ENCODE results near the gene PTGDR2. TPM values are rescaled to one million over a fixed set of nuclear protein-coding genes. Genes with fewer than 3 reads are reported as not detected.

Gene PTGDR2
- total RNA-seq, 4 donors from 2014 or later: 0.21 to 4.6 (median 0.49) TPM; not detected in 1

- intact Hi-C loops (cut with DNase I; ENCODE audit: low total_unique reads): loop anchor here (10.0 kb wide), 1 partner anchor 338 kb away; no protein-coding TSS in a partner anchor
- no peaks in the 10 kb centered on the region for H3K9me3 ChIP-seq
- no peak overlapping the region for H3K27ac ChIP-seq
- H3K27me3 ChIP-seq: no peaks in the 10 kb centered on the region
- DNase-seq: no peak
- H3K4me1 ChIP-seq: peaks cover 0 to 4% of the 10 kb centered on the region in 2 donors
- H3K36me3 ChIP-seq: no peaks in the 10 kb centered on the region
- TF ChIP-seq, protein P1, sequence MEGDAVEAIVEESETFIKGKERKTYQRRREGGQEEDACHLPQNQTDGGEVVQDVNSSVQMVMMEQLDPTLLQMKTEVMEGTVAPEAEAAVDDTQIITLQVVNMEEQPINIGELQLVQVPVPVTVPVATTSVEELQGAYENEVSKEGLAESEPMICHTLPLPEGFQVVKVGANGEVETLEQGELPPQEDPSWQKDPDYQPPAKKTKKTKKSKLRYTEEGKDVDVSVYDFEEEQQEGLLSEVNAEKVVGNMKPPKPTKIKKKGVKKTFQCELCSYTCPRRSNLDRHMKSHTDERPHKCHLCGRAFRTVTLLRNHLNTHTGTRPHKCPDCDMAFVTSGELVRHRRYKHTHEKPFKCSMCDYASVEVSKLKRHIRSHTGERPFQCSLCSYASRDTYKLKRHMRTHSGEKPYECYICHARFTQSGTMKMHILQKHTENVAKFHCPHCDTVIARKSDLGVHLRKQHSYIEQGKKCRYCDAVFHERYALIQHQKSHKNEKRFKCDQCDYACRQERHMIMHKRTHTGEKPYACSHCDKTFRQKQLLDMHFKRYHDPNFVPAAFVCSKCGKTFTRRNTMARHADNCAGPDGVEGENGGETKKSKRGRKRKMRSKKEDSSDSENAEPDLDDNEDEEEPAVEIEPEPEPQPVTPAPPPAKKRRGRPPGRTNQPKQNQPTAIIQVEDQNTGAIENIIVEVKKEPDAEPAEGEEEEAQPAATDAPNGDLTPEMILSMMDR (IDR thresholded peaks at IDR 0.05): no peak
- no peak for TF ChIP-seq POLR2A (IDR thresholded peaks at IDR 0.05)
- H3K4me3 ChIP-seq: no peak overlapping the region
Observed at GRCh38 chr11:60836866-60837515, 18.8 kb downstream of the PTGDR2 start.

DNA sequence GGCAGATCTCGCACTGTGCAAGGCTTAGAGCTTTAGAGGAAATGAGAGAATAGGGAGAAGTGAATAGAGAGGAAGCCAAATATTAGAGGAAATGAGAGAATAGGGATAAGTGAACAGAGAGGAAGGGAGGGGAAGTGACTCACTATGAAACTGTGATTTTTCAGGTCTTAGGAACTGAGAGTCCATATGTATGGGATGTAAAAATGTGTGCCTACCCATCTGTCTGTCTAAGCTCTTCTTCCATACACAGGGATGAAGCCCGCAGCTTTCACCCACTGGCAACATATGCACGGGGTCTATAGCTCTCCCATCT is 20.3 kb downstream of the PTGDR2 start:
- H3K4me1 ChIP-seq: no peaks in the 10 kb centered on the region
- no peaks in the 10 kb centered on the region for H3K9me3 ChIP-seq
- no peaks in the 10 kb centered on the region for H3K27me3 ChIP-seq
- no peak for DNase-seq
- TF ChIP-seq, protein P1 (IDR thresholded peaks at IDR 0.05): no peak
- TF ChIP-seq POLR2A (IDR thresholded peaks at IDR 0.05): no peak
- no peak overlapping the region for H3K4me3 ChIP-seq
- intact Hi-C loops (cut with DNase I; ENCODE audit: low total_unique reads): loop anchor here (10.0 kb wide), 1 partner anchor 339 kb away; no protein-coding TSS in a partner anchor
- H3K27ac ChIP-seq: no peak overlapping the region
- H3K36me3 ChIP-seq: no peaks in the 10 kb centered on the region

- Histone ChIP-seq H3K36me3 (no peaks in the 10 kb centered on the region), H3K27ac (no peak overlapping the region), H3K9me3 (no peaks in the 10 kb centered on the region), H3K27me3 (no peaks in the 10 kb centered on the region), H3K4me3 (no peak overlapping the region), H3K4me1 (no peaks in the 10 kb centered on the region)
- DNase-seq: no peak
- no peak for TF ChIP-seq POLR2A (IDR thresholded peaks at IDR 0.05)
- TF ChIP-seq, protein P1 (IDR thresholded peaks at IDR 0.05): no peak
- intact Hi-C loops (cut with DNase I; ENCODE audit: low total_unique reads): loop anchor here (10.0 kb wide), 1 partner anchor 340 kb away; no protein-coding TSS in a partner anchor
Observed at GRCh38 chr11:60834742-60835533, 20.8 kb downstream of the PTGDR2 start.

DNA sequence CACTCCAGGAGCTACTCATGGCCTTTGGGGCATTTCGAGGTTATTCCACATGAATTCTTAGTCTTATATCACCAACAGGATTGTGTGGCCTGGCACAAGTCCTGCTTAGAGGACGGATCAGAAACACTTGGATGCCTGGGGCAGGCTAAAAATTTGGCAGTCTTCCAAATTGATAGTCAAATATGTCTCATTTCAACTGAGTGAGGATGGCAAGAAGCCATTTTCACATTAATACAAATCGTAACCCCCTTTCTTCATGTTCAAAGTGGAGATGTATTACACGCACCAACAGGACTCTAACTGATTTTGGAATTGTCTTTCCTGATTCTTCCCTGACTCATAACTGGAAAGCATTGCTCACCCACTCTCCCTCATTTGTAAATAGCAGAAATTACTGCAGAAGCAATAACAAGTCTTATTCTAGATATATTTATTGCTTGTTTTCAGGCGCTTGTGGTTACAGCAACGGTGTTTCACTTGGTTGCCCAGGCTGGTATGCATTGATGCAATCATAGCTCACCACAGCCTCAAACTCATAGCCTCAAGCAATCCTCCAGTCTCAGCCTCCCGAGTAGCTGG is 24.2 kb downstream of the PTGDR2 start:
- no peaks in the 10 kb centered on the region for H3K36me3 ChIP-seq
- H3K4me3 ChIP-seq: no peak overlapping the region
- H3K9me3 ChIP-seq: no peaks in the 10 kb centered on the region
- intact Hi-C loops (cut with DNase I; ENCODE audit: low total_unique reads): loop anchor here (10.0 kb wide), 1 partner anchor 343 kb away; no protein-coding TSS in a partner anchor
- DNase-seq: no peak
- H3K27ac ChIP-seq: no peak overlapping the region
- H3K27me3 ChIP-seq: no peaks in the 10 kb centered on the region
- H3K4me1 ChIP-seq: no peaks in the 10 kb centered on the region
- TF ChIP-seq, protein P1 (IDR thresholded peaks at IDR 0.05): no peak
- no peak for TF ChIP-seq POLR2A (IDR thresholded peaks at IDR 0.05)

DNA sequence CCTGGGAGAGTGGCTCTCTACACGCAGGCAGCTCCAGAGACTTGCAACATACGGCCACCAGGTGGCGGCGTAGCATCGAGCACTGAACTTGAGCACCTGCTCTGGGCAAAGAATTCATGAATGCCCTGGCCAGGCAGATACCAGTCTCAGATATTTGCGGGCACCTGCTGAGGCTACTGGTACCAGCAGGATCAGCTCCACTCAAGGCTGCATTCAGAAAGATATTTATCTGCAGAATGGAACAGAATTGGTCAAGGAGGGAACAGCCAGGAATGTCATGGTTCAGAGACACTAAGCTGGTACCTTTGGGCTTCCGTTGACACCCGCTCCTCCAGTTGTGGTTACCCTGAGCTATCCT is 24.6 kb downstream of the PTGDR2 start:
- Histone ChIP-seq H3K36me3 (no peaks in the 10 kb centered on the region), H3K27me3 (no peaks in the 10 kb centered on the region), H3K4me3 (no peak overlapping the region), H3K9me3 (no peaks in the 10 kb centered on the region), H3K27ac (no peak overlapping the region), H3K4me1 (no peaks in the 10 kb centered on the region)
- peak; percentile 77 to 80 for DNase-seq
- intact Hi-C loops (cut with DNase I; ENCODE audit: low total_unique reads): loop anchor here (10.0 kb wide), 1 partner anchor 344 kb away; no protein-coding TSS in a partner anchor
- TF ChIP-seq POLR2A (IDR thresholded peaks at IDR 0.05): no peak
- TF ChIP-seq, protein P1 (IDR thresholded peaks at IDR 0.05): peak; percentile 85 to 89 (median 88)

Data from uterus (tissue), 4 donors.